ENCODE data around the gene PRMT3.
"Not testable (repeated sequence)": the region's sequence is repeated elsewhere in the genome, so short reads cannot be mapped to it uniquely, and the experiment has no call there.

Gene PRMT3

GRCh38 chr11:20374741-20375300, 12.7 kb upstream of the PRMT3 start:
- no peak for DNase-seq (ENCODE audit: low read depth)

GRCh38 chr11:20376162-20376730, 11.3 kb upstream of the PRMT3 start:
- no peak for DNase-seq (ENCODE audit: low read depth)

DNA sequence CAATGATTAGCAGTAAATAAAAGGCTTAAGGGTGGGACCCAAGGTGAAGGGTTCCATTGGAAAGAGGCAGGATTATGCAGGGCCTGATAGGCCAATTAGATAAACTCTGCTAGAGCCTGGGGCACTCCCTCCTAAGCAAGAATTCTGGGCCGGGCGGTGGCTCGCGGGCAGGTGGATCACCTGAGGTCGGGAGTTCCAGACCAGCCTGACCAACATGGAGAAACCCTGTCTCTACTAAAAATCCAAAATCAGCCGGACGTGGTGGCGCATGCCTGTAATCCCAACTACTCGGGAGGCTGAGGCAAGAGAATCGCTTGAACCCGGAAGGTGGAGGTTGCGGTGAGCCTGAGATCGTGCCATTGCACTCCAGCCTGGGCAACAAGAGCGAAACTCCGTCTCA, 1.5 kb upstream of the PRMT3 start:
- DNase-seq (ENCODE audit: low read depth), result not testable (repeated sequence)

GRCh38 chr11:20388096-20389055, 860 bp downstream of the PRMT3 start:
- DNase-seq (ENCODE audit: low read depth), result no peak

DNA sequence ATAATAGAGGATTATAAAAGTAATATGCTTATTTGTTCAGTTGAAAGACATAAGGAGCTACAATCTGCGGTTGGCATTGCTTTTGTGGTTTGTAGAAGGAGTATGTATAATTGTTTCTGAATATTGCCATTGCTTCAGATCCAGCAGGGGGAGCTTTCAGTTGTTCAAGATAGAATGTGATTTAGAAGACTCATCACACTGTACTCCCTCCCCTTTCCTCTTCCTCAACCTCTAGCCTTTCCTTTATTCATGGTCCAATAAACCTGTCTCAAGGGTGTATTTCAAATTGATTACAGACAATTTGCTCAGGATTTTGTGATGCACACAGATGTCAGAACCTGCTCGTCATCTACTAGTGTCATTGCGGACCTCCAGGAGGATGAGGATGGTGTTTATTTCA, 9.8 kb downstream of the PRMT3 start:
- DNase-seq (ENCODE audit: low read depth), result no peak

DNA sequence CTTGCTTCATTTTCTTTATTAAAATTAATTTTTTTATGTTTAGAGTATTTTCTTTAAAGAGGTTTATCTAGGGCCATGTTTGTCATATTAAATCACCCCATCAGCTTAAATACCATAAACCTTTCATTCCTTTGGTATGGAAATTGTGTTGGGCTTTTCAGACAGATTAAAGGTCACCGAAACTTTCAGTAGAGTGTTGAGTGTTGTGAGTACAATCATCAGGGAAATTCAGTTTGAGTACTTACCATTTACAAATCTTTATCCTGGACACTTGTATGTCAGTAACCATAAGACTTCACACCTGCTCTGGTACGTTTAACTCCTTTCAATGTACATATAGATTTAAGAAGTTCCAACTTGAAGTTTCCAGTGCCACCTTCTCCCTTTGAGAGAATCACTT, 12.0 kb downstream of the PRMT3 start:
- DNase-seq (ENCODE audit: low read depth), result no peak

DNA sequence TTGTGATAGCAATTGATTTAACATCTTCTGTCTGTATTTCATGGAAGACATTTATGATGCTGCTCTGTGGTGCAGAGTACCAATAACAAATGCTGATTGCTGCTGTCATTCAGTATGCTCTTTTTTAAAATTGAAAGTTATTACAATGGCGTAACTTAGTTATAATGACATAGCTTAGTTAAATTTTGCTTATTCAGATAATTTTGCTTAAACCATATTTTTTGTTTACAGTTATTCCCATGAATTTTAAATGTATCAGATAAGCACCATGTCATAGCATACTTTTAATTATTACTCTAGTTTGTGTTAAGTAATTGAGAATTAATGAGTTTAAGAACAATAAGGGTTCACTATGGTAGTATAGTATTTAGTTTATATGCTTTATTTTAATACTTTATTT, 15.5 kb downstream of the PRMT3 start:
- no peak for DNase-seq (ENCODE audit: low read depth)

- DNase-seq (ENCODE audit: low read depth), result no peak
These were observed 19.0 kb downstream of the PRMT3 start for GRCh38 chr11:20406484-20406883.

GRCh38 chr11:20407344-20407743, 19.8 kb downstream of the PRMT3 start:
- no peak for DNase-seq (ENCODE audit: low read depth)

- DNase-seq (ENCODE audit: low read depth), result no peak
These were observed 27.9 kb downstream of the PRMT3 start for GRCh38 chr11:20415432-20415831.

GRCh38 chr11:20417771-20418170, 30.3 kb downstream of the PRMT3 start:
- no peak for DNase-seq (ENCODE audit: low read depth)

GRCh38 chr11:20421946-20422345, 34.4 kb downstream of the PRMT3 start:
- no peak for DNase-seq (ENCODE audit: low read depth)

- no peak for DNase-seq (ENCODE audit: low read depth)
These were observed 41.7 kb downstream of the PRMT3 start for GRCh38 chr11:20429216-20429615.

DNA sequence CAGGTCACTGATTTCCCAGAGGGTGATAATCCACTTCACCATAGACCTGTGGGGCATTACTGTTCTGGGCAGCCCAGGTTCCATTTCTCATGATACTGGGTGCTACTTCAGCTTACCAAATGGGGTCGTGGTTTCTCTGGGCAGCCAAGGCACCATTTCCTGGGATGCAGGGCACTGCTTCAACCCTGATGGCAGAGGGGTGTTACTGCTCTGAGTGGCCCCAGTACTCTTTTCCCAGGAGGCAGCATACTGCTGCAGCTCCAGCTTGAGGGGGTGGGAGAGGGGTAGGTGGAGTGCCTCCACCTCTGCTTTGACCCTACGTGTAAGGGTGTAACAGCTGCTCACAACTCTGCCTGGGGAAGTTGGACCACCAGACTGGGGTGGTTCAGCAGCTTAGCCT, 51.1 kb downstream of the PRMT3 start:
- no peak for DNase-seq (ENCODE audit: low read depth)

- no peak for DNase-seq (ENCODE audit: low read depth)
These were observed 56.1 kb downstream of the PRMT3 start for GRCh38 chr11:20443596-20443995.

DNA sequence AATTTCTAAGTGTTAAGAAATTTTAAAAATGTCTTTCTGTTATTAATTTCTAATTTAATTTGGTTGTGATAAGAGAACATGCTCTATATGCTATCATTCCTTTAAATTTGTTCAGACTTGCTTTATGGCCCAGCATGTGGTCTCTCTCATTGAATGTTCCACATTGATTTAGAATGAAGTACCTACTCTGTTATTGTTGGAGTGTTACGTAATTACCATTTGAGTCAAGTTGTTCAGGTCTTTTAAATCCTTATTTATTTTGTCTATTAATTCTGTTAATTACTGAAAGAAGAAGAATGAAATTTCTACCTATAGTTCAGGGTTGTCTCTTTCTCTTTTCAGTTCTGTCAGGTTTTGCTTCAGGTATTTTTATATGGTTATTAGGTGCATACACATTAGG, 57.0 kb downstream of the PRMT3 start:
- DNase-seq (ENCODE audit: low read depth), result no peak

GRCh38 chr11:20448834-20449233, 61.3 kb downstream of the PRMT3 start:
- no peak for DNase-seq (ENCODE audit: low read depth)

DNA sequence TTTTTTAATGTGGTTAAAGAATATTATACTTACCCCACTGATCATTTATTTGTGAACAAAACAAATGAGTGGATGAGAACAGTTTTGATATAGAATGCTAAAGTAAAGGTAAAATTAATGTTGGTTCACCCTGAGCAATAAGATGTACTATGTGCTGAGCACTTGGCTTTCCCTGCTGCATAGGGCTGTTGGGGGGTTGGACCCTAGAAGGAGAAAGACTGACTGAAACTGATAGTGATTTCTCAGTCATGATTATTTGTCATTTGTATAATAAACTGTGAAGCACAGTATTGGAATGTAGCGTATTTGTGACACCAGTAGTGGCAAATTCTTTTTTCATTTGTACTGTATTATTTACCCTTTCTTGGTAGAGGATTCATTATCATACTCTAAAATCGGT, 63.3 kb downstream of the PRMT3 start:
- no peak for DNase-seq (ENCODE audit: low read depth)

GRCh38 chr11:20451568-20451967, 64.1 kb downstream of the PRMT3 start:
- DNase-seq (ENCODE audit: low read depth), result no peak

DNA sequence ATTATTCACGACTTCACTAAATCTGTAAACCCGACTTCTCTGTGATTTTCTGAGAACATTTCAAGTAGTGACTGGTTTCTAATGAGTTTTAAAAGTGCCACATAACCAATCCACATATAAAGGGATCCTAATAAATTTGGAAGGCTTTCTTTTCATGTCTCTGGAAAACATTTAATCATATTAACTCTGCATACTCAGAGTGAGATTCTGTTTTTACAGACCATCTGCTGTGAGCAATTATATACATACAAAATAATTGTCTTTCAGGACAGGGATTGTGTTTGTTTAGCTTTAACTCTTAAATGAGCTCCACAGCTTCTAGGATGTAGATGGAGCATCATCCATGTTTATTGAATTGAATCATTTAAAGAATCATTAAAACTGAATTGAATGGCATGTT, 65.1 kb downstream of the PRMT3 start:
- DNase-seq (ENCODE audit: low read depth), result no peak

- DNase-seq (ENCODE audit: low read depth), result no peak
These were observed 66.3 kb downstream of the PRMT3 start for GRCh38 chr11:20453657-20454316.

DNA sequence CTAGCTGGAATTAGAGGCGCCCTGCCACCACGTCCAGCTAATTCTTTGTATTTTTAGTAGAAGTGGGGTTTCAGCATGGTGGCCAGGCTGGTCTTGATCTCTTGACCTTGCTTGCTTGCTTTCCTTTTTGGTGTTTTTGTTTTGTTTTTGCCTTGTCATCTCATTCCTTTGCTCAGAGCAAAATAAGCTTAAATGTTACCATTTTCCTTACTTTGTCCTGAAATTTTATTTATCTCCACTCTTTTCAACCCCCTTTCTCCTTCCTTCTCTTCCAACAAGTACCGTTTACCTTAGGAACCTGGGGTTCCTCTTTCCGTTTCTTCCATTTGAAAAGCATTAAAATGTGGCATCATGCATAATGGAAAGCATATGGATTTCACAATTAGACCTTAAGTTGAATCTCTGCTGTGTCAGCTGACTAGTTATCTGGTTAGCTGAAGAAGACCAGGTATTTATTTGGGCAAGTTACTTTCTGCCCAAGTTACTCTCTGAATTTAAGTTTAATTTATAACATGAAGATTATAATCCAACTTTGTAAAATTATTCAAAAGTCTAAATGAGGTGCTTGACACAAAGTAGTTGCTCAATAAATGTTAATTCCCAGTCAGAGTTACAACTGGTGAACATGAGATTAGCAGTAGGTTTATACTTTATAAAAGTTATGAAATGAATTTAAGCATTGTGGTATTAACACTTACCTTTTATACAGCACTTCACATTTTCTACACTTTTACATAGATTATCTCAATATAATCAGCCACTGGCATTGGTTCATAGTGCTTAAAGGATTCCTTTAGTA, 69.7 kb downstream of the PRMT3 start:
- DNase-seq (ENCODE audit: low read depth), result no peak

All from stimulated activated CD8-positive, alpha-beta memory T cell treated with anti-CD3 and anti-CD28 coated beads, Interleukin-7, amount 100 ng/mL, for 24 hours (primary cell).